Activated CD4-positive, alpha-beta T cell treated with anti-CD3 and anti-CD28 coated beads, Interleukin-2, amount 10 ng/mL, durations not matched to agents 24 days and 14 days (primary cell): ENCODE results near the gene FREY1. TPM values are rescaled to one million over a fixed set of nuclear protein-coding genes. Genes with fewer than 3 reads are reported as not detected.

ENCODE experiments used
- DNase-seq: peaks from one replicate; pipeline ENCODE4 v3.0.0; 2022
- H3K27ac Mint-ChIP-seq: one replicate; pipeline ENCODE4 v1.8.0; 2022; ENCODE audit warnings: mild to moderate bottlenecking, mixed read lengths
- H3K27me3 Mint-ChIP-seq: one replicate; pipeline ENCODE4 v1.8.0; 2022; ENCODE audit warnings: mixed read lengths
- H3K36me3 Mint-ChIP-seq: one replicate; pipeline ENCODE4 v1.8.0; 2022; ENCODE audit warnings: low read depth, mild to moderate bottlenecking, mixed read lengths
- H3K4me1 Mint-ChIP-seq: one replicate; pipeline ENCODE4 v1.8.0; 2021; ENCODE audit warnings: mixed read lengths
- H3K4me3 Mint-ChIP-seq: one replicate; pipeline ENCODE4 v1.8.0; 2022; ENCODE audit warnings: mild to moderate bottlenecking, moderate library complexity, mixed read lengths
- H3K9me3 Mint-ChIP-seq: one replicate; pipeline ENCODE4 v1.8.0; 2021; ENCODE audit warnings: mixed read lengths
- intact Hi-C: fragments of 100-400 bp; cut with micrococcal nuclease; formaldehyde crosslinking; loops from one replicate; pipeline ENCODE4 v1.15.1; 2023
- total RNA-seq: library from RNA; stranded (reverse); gene quantifications from 2 replicates; pipeline ENCODE4 v1.2.3, GENCODE V29; 2022

FREY1 gene
- total RNA-seq, 1 donor from 2014 or later, result 2.0 TPM

- no peak for DNase-seq
- H3K36me3 Mint-ChIP-seq, result peaks cover 35% of the 10 kb centered on the region
- H3K27ac Mint-ChIP-seq, result no peak overlapping the region
- H3K9me3 Mint-ChIP-seq, result no peaks in the 10 kb centered on the region
- no peaks in the 10 kb centered on the region for H3K4me1 Mint-ChIP-seq
- intact Hi-C loops, result no loop called here
- no peaks in the 10 kb centered on the region for H3K27me3 Mint-ChIP-seq
- no peak overlapping the region for H3K4me3 Mint-ChIP-seq
These were observed 35.4 kb downstream of the FREY1 start for GRCh38 chr11:45871638-45872037.

GRCh38 chr11:45870706-45871105, 36.4 kb downstream of the FREY1 start:
- Mint-ChIP-seq H3K9me3 (no peaks in the 10 kb centered on the region), H3K27ac (no peak overlapping the region), H3K36me3 (peaks cover 39% of the 10 kb centered on the region), H3K4me1 (no peaks in the 10 kb centered on the region), H3K27me3 (no peaks in the 10 kb centered on the region), H3K4me3 (no peak overlapping the region)
- no peak for DNase-seq
- intact Hi-C loops, result no loop called here

GRCh38 chr11:45869551-45869950, 37.5 kb downstream of the FREY1 start:
- no peak for DNase-seq
- Mint-ChIP-seq H3K4me3 (no peak overlapping the region), H3K36me3 (peaks cover 39% of the 10 kb centered on the region), H3K4me1 (no peaks in the 10 kb centered on the region), H3K9me3 (no peaks in the 10 kb centered on the region), H3K27me3 (no peaks in the 10 kb centered on the region), H3K27ac (no peak overlapping the region)
- intact Hi-C loops, result no loop called here

- no peaks in the 10 kb centered on the region for H3K4me1 Mint-ChIP-seq
- DNase-seq, result no peak
- no peaks in the 10 kb centered on the region for H3K9me3 Mint-ChIP-seq
- H3K36me3 Mint-ChIP-seq, result peaks cover 38% of the 10 kb centered on the region
- H3K27ac Mint-ChIP-seq, result no peak overlapping the region
- intact Hi-C loops, result no loop called here
- H3K27me3 Mint-ChIP-seq, result no peaks in the 10 kb centered on the region
- H3K4me3 Mint-ChIP-seq, result no peak overlapping the region
These were observed 43.0 kb downstream of the FREY1 start for GRCh38 chr11:45864041-45864440.

- no peaks in the 10 kb centered on the region for H3K9me3 Mint-ChIP-seq
- no peak overlapping the region for H3K4me3 Mint-ChIP-seq
- no peaks in the 10 kb centered on the region for H3K4me1 Mint-ChIP-seq
- intact Hi-C loops, result no loop called here
- peaks cover 39% of the 10 kb centered on the region for H3K36me3 Mint-ChIP-seq
- no peak overlapping the region for H3K27ac Mint-ChIP-seq
- H3K27me3 Mint-ChIP-seq, result no peaks in the 10 kb centered on the region
- DNase-seq, result no peak
These were observed 46.1 kb downstream of the FREY1 start for GRCh38 chr11:45860764-45861510.

GRCh38 chr11:45860348-45860747, 46.7 kb downstream of the FREY1 start:
- Mint-ChIP-seq H3K4me3 (no peak overlapping the region), H3K27me3 (no peaks in the 10 kb centered on the region), H3K9me3 (no peaks in the 10 kb centered on the region), H3K36me3 (peaks cover 39% of the 10 kb centered on the region), H3K27ac (no peak overlapping the region), H3K4me1 (no peaks in the 10 kb centered on the region)
- intact Hi-C loops, result no loop called here
- DNase-seq, result no peak

- Mint-ChIP-seq H3K27me3 (no peaks in the 10 kb centered on the region), H3K36me3 (peaks cover 37% of the 10 kb centered on the region), H3K27ac (no peak overlapping the region), H3K4me3 (no peak overlapping the region), H3K9me3 (no peaks in the 10 kb centered on the region), H3K4me1 (no peaks in the 10 kb centered on the region)
- intact Hi-C loops, result no loop called here
- no peak for DNase-seq
These were observed 47.4 kb downstream of the FREY1 start for GRCh38 chr11:45859661-45860140.

GRCh38 chr11:45858751-45859398, 48.2 kb downstream of the FREY1 start:
- H3K4me1 Mint-ChIP-seq, result peaks cover under 1% of the 10 kb centered on the region
- no peaks in the 10 kb centered on the region for H3K27me3 Mint-ChIP-seq
- no peaks in the 10 kb centered on the region for H3K9me3 Mint-ChIP-seq
- intact Hi-C loops, result no loop called here
- H3K4me3 Mint-ChIP-seq, result no peak overlapping the region
- H3K36me3 Mint-ChIP-seq, result peaks cover 37% of the 10 kb centered on the region
- DNase-seq, result no peak
- H3K27ac Mint-ChIP-seq, result no peak overlapping the region

GRCh38 chr11:45857961-45858474, 49.1 kb downstream of the FREY1 start:
- intact Hi-C loops, result no loop called here
- Mint-ChIP-seq H3K9me3 (no peaks in the 10 kb centered on the region), H3K4me3 (no peak overlapping the region), H3K36me3 (peaks cover 34% of the 10 kb centered on the region), H3K27me3 (no peaks in the 10 kb centered on the region), H3K4me1 (peaks cover 2% of the 10 kb centered on the region), H3K27ac (no peak overlapping the region)
- no peak for DNase-seq

Other genes with a start within 250 kb of the FREY1 start
- 0.28 and 0.36 TPM in 2 replicates for gene CHST1, start 241.6 kb downstream of the FREY1 start, total RNA-seq
- 15.3 and 17.4 TPM in 2 replicates for gene SLC35C1, start 102.1 kb downstream of the FREY1 start, total RNA-seq
- gene CRY2, start 59.8 kb downstream of the FREY1 start, total RNA-seq, result 22.1 and 22.5 TPM in 2 replicates
- gene MAPK8IP1, start 21.6 kb downstream of the FREY1 start, total RNA-seq, result 0.49 and 0.83 TPM in 2 replicates
- 31.3 and 34.8 TPM in 2 replicates for gene PEX16, start 10.6 kb upstream of the FREY1 start, total RNA-seq
- not detected in 2 replicates for gene LARGE2, start 15.4 kb upstream of the FREY1 start, total RNA-seq
- gene PHF21A, start 214.2 kb upstream of the FREY1 start, total RNA-seq, result 33.7 and 33.9 TPM in 2 replicates